ENCODE measurements around the gene PRKACB.

DNA sequence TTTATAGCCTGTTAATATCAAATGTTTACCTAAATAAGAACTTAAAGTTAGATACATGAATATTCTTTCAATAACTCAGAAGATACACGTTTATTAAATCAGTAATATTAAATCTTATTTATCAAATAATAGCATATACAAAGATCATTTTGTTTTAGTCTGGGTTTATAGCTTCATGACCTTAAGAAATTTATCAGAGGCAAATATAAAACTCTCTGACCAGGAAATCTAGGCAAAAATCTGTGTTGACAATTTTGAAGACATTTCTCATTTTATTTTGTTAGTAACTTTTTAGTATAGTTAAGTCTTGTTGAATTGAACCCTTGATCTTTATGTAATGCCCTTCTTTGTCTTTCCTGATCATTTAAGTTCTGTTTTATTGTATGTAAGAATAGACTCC lies 46.4 kb downstream of the PRKACB start:
- TF ChIP-seq POLR2A (IDR thresholded peaks at IDR 0.05): no peak
- TF ChIP-seq, protein P1, sequence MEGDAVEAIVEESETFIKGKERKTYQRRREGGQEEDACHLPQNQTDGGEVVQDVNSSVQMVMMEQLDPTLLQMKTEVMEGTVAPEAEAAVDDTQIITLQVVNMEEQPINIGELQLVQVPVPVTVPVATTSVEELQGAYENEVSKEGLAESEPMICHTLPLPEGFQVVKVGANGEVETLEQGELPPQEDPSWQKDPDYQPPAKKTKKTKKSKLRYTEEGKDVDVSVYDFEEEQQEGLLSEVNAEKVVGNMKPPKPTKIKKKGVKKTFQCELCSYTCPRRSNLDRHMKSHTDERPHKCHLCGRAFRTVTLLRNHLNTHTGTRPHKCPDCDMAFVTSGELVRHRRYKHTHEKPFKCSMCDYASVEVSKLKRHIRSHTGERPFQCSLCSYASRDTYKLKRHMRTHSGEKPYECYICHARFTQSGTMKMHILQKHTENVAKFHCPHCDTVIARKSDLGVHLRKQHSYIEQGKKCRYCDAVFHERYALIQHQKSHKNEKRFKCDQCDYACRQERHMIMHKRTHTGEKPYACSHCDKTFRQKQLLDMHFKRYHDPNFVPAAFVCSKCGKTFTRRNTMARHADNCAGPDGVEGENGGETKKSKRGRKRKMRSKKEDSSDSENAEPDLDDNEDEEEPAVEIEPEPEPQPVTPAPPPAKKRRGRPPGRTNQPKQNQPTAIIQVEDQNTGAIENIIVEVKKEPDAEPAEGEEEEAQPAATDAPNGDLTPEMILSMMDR (IDR thresholded peaks at IDR 0.05): no peak
- TF ChIP-seq POLR2AphosphoS5 (IDR thresholded peaks at IDR 0.05): no peak

All from gastroesophageal sphincter (tissue), 3 donors.